HepG2 (cell line): ENCODE measurements around the gene CERS6. TPM values are rescaled to one million over a fixed set of nuclear protein-coding genes. Genes with fewer than 3 reads are reported as not detected.

ENCODE experiments used
- ATAC-seq: fragments of 200-7000 bp; cut with Tn5 transposase; 3 replicates; pipeline ENCODE4 v1.9.1; 2020; ENCODE audit warnings: mild to moderate bottlenecking, moderate library complexity
- BruUV-seq: library from RNA; stranded (reverse); fragments of 400-500 nt; replicated peaks from 2 replicates; lab custom pipeline; 2021; lab: Mats Ljungman, UMichigan
- CTCF ChIA-PET: fragments of 300-600 bp; formaldehyde crosslinking; extraction: SDS; loops from one replicate; lab custom pipeline; 2021; ENCODE audit warnings: low total read pairs, inconsistent platforms, low intra/inter-chr PET ratio; lab: Yijun Ruan, JAX
- POLR2A ChIA-PET: fragments of 350-600 bp; sonication (Branson Sonifier 250); formaldehyde crosslinking; loops from one replicate; lab custom pipeline; 2020; ENCODE audit warnings: antibody characterized with exemption, inconsistent platforms; lab: Yijun Ruan, JAX
- DNase-seq: peaks from one replicate; pipeline ENCODE4 v3.0.0-alpha.2; 2015; ENCODE audit warnings: low spot score
- FAIRE-seq: peaks from 3 replicates; lab custom pipeline; 2011; peaks lifted over from hg19 to GRCh38; lab: Jason Lieb, UNC
- H2AFZ ChIP-seq: one replicate; pipeline ENCODE4 v1.6.1; 2011; ENCODE audit warnings: low read length, inconsistent platforms
- H3K27ac ChIP-seq: fragments of 300-600 bp; 3 replicates; pipeline ENCODE4 v1.8.0; 2011; ENCODE audit warnings: mixed run types, mild to moderate bottlenecking, mixed read lengths, low read length, inconsistent platforms; ENCODE audit not compliant: insufficient read depth; ENCODE audit errors: extremely low read length
- H3K27me3 ChIP-seq, 2 experiments: fragments of 200-600 bp in 1 of 2; 2 replicates in 1 of 2; 3 replicates in 1 of 2; pipeline versions ENCODE4 v1.6.0 to v1.8.0; 2011; ENCODE audit warnings: low read length in 2 of 2, mild to moderate bottlenecking in 2 of 2, moderate library complexity in 2 of 2, inconsistent platforms in 1 of 2; ENCODE audit not compliant: insufficient read depth in 2 of 2, control insufficient read depth in 1 of 2
- H3K36me3 ChIP-seq, 2 experiments: fragments of 200-600 bp in 1 of 2; replicated peaks in 1 of 2; 2 replicates in 1 of 2; 3 replicates in 1 of 2; pipeline versions ENCODE4 v1.5.1 to v1.8.0; 2011; ENCODE audit warnings: low read length in 2 of 2, inconsistent platforms in 1 of 2; ENCODE audit not compliant: insufficient read depth in 2 of 2, control insufficient read depth in 1 of 2
- H3K4me1 ChIP-seq: 2 replicates; pipeline ENCODE4 v1.5.1; 2012; ENCODE audit warnings: low read length, inconsistent platforms; ENCODE audit not compliant: insufficient read depth
- H3K4me2 ChIP-seq: 2 replicates; pipeline ENCODE4 v1.6.0; 2011; ENCODE audit warnings: low read depth, low read length, inconsistent platforms
- H3K4me3 ChIP-seq, 3 experiments: fragments of 200-600 bp in 1 of 3; sonication (generic), shearing (Covaris generic) in 1 of 3; replicated peaks in 1 of 3; 2 replicates each; pipeline ENCODE4 v1.5.1; 2011 to 2016; ENCODE audit warnings: low read length in 3 of 3, inconsistent platforms in 2 of 3, low read depth in 2 of 3, mild to moderate bottlenecking in 2 of 3, control low read depth in 1 of 3, mixed read lengths in 1 of 3; ENCODE audit not compliant: insufficient read depth in 1 of 3
- H3K79me2 ChIP-seq: one replicate; pipeline ENCODE4 v1.6.1; 2011; ENCODE audit warnings: low read length, inconsistent platforms; ENCODE audit not compliant: insufficient read depth
- H3K9ac ChIP-seq: 2 replicates; pipeline ENCODE4 v1.6.0; 2011; ENCODE audit warnings: mild to moderate bottlenecking, low read depth, low read length, inconsistent platforms; ENCODE audit not compliant: insufficient read depth
- H3K9me3 ChIP-seq: 2 replicates; pipeline ENCODE4 v1.5.1; 2012; ENCODE audit warnings: mild to moderate bottlenecking, low read length
- H4K20me1 ChIP-seq: 2 replicates; pipeline ENCODE4 v1.6.0; 2011; ENCODE audit warnings: inconsistent platforms, mild to moderate bottlenecking, low read length, moderate library complexity; ENCODE audit not compliant: insufficient read depth
- FOSL1 ChIP-seq: sonication (generic); formaldehyde crosslinking; IDR thresholded peaks from 2 replicates; pipeline ENCODE4 v1.9.0; 2021; ENCODE audit warnings: missing genetic modification reagents, borderline replicate concordance
- FOXP1 ChIP-seq, 2 experiments: fragments of 450-650 bp in 1 of 2; IDR thresholded peaks; 2 replicates each; pipeline ENCODE4 v1.6.1; 2017 to 2018; ENCODE audit warnings: antibody characterized with exemption in 1 of 2
- KLF11 ChIP-seq: IDR thresholded peaks from 2 replicates; pipeline ENCODE4 v1.6.1; 2016; ENCODE audit warnings: missing compliant biosample characterization
- YEATS2 ChIP-seq: sonication (generic); formaldehyde crosslinking; IDR thresholded peaks from 2 replicates; pipeline ENCODE4 v1.4.0; 2020; ENCODE audit warnings: missing genetic modification reagents, borderline replicate concordance
- WGBS: methylation state at CpG from one replicate; pipeline ENCODE4 v1.1.6; 2017; ENCODE audit warnings: low lambda C conversion rate; 5-methylcytosine and 5-hydroxymethylcytosine counted together
- in situ Hi-C: cut with HindIII; loops from 2 replicates; pipeline ENCODE4 v1.10.0; 2017; ENCODE audit warnings: low pct_unique_long_range_greater_than_20kb; ENCODE audit not compliant: extremely low pct_ligation_motif_present
- intact Hi-C: fragments of 100-400 bp; cut with micrococcal nuclease; formaldehyde crosslinking; loops from one replicate; pipeline ENCODE4 v1.10.0; 2022; ENCODE audit not compliant: unreplicated experiment
- polyA plus RNA-seq, 8 experiments: library from polyadenylated mRNA; depleted of rRNA in 3 of 8; stranded (reverse) in 7 of 8; unstranded in 1 of 8; fragments of >200 nt; fragmentation: Illumina TruSeq in 4 of 8; extraction: Trizol in 4 of 8; gene quantifications; 2 replicates each; pipeline versions ENCODE4 v1.2.1 to v1.2.3, GENCODE V29; 2011 to 2016; ENCODE audit warnings: low read depth in 4 of 8, missing spikeins in 1 of 8, mixed read lengths in 1 of 8; ENCODE audit not compliant: insufficient read depth in 1 of 8
- total RNA-seq, 5 experiments: library from RNA; depleted of rRNA; stranded (reverse); fragments of >200 nt; fragmentation: Illumina TruSeq; extraction: Trizol; gene quantifications; 2 replicates each; pipeline ENCODE4 v1.2.3, GENCODE V29; 2016; ENCODE audit warnings: low read depth in 1 of 5
- TF ChIP-seq, protein P1 (sequence below): sonication (generic); formaldehyde crosslinking; IDR thresholded peaks from 2 replicates; pipeline ENCODE4 v1.4.0; 2020; ENCODE audit warnings: mild to moderate bottlenecking, low read depth, missing genetic modification reagents

CERS6 gene
- total and polyA plus RNA-seq, 2 of the 13 experiments (the other 11 are each of a cell fraction or from before 2014, with no cell fraction given), result 10.1 to 20.3 TPM

DNA sequence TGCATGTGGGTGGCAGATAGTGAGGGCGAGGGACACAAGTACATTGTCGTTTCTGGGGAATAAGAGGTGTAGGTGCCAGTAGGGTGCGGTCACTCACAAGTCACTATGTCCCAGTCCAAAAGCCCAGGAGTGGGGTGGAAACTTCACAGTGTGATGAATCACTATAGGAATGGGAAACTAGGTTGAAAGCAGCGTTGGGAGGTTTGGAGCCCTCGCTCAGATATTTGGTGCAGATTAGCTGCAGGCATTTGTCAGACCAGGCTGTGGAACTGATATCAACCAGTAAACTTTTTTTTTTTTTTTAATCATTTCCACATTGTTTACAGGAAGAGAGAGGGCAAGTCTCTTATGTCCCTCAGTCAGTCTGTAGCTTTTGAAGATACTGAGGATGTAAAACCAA, 121.8 kb downstream of the CERS6 start:
- DNase-seq (no peak), ATAC-seq (no peak), FAIRE-seq (no peak)
- CTCF ChIA-PET, result no interaction called here
- Histone ChIP-seq H3K4me1 (no peaks in the 10 kb centered on the region), H3K9me3 (no peaks in the 10 kb centered on the region), H3K79me2 (no peaks in the 10 kb centered on the region), H3K4me2 (no peak overlapping the region), H3K27me3 (no peaks in the 10 kb centered on the region), H3K27ac (no peak overlapping the region), H4K20me1 (no peaks in the 10 kb centered on the region), H2AFZ (no peak overlapping the region), H3K36me3 (peaks cover 0 to 7% of the 10 kb centered on the region in 2 experiments; a peak in 1 of 5 replicates), H3K4me3 (no peak overlapping the region), H3K9ac (no peak overlapping the region)
- no TSS peak for BruUV-seq
- POLR2A ChIA-PET, result no interaction called here
- no peak for TF ChIP-seq FOXP1 (IDR thresholded peaks at IDR 0.05)
- TF ChIP-seq FOXP1 (CRISPR knock-in tag; IDR thresholded peaks at IDR 0.05), result no peak
- in situ Hi-C loops, result no loop called here
- intact Hi-C loops, result no loop called here
- WGBS, result 96% methylated on average over 5 of the region's 5 CpGs

DNA sequence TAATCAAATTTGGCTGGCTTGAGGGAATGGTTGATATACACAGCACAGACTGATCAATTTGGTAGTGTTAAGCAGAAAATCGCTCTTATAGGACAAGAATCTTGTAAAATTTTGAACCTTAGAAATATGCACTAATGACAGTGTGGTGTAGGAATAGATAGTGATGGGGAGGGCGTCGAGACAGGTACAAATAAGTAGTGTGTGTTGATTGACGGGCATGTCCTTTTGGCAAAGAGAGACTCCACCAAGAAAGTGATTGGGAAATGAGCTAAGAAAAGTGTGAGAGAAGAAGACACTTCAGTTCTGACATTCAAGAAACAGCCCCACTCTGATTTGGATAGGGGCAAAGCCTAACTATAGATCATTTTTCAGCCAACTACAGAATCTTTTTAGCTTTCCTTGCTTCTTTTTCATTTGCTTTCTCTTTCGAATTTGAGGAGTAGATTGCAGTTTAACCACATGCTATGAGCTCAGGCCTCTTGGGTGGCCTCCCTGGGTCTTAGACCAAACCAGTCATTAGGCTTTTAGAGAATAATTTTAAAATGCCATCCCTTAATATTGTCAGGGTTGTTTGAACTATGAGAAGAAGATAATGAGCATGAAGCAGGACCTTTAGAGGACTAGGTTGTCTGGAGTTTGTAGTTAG, 127.1 kb downstream of the CERS6 start:
- Histone ChIP-seq H3K79me2 (no peaks in the 10 kb centered on the region), H3K4me3 (no peak overlapping the region), H3K36me3 (peaks cover 0 to 4% of the 10 kb centered on the region in 2 experiments; a peak in 2 of 5 replicates), H3K27me3 (no peaks in the 10 kb centered on the region), H3K9me3 (no peaks in the 10 kb centered on the region), H4K20me1 (no peaks in the 10 kb centered on the region), H3K27ac (no peak overlapping the region), H2AFZ (no peak overlapping the region), H3K4me1 (no peaks in the 10 kb centered on the region), H3K4me2 (no peak overlapping the region), H3K9ac (no peak overlapping the region)
- CTCF ChIA-PET, result no interaction called here
- no peak for DNase-seq
- in situ Hi-C loops, result no loop called here
- POLR2A ChIA-PET, result no interaction called here
- ATAC-seq, result no peak
- 90% methylated on average over 5 of the region's 5 CpGs for WGBS
- TF ChIP-seq FOSL1 (no peak), KLF11 (CRISPR knock-in tag) (no peak), YEATS2 (CRISPR knock-in tag) (no peak)
- TF ChIP-seq, protein P1, sequence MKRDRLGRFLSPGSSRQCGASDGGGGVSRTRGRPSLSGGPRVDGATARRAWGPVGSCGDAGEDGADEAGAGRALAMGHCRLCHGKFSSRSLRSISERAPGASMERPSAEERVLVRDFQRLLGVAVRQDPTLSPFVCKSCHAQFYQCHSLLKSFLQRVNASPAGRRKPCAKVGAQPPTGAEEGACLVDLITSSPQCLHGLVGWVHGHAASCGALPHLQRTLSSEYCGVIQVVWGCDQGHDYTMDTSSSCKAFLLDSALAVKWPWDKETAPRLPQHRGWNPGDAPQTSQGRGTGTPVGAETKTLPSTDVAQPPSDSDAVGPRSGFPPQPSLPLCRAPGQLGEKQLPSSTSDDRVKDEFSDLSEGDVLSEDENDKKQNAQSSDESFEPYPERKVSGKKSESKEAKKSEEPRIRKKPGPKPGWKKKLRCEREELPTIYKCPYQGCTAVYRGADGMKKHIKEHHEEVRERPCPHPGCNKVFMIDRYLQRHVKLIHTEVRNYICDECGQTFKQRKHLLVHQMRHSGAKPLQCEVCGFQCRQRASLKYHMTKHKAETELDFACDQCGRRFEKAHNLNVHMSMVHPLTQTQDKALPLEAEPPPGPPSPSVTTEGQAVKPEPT (CRISPR knock-in tag), result no peak
- intact Hi-C loops, result no loop called here
- FAIRE-seq, result no peak
- BruUV-seq, result no TSS peak
